GM20000 (cell line): ENCODE measurements around the gene ASRGL1.
"Not testable (repeated sequence)": the region's sequence is repeated elsewhere in the genome, so short reads cannot be mapped to it uniquely, and the experiment has no call there.

ENCODE experiments used
- DNase-seq: peaks from one replicate; pipeline ENCODE4 v3.0.0; 2012; ENCODE audit warnings: low spot score
- CTCF ChIP-seq: IDR thresholded peaks from 2 replicates; pipeline ENCODE4 v1.5.1; 2012; ENCODE audit warnings: mild to moderate bottlenecking, control low read depth; ENCODE audit errors: extremely low read depth, missing control alignments

Gene ASRGL1

DNA sequence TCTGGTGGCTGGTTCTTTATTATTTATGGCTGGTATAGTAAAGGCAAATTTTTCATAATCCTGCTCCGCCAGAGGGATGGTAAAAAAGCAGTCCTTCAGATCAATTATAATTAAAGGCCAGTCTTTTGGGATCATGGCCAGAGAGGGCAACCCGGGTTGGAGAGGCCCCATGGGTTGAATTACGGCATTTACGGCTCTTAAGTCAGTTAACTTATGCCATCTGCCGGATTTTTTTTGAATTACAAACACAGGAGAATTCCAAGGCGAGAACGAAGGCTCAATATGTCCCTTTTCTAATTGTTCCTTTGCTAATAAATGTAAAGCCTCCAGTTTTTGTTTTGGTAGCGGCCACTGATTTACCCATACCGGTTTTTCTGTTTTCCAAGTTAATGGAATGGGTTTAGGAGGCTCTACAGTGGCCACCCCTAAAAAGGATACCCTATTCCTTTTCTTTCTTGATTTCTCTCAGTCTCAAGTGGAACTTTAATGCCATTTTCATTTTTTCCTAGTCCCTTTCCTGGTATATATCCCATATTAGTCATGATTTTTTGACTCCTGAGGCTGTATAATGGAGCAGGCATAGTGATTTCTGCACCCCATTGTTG lies 41.3 kb downstream of the ASRGL1 start:
- not testable (repeated sequence) for DNase-seq
- peak; percentile 13 for TF ChIP-seq CTCF

DNA sequence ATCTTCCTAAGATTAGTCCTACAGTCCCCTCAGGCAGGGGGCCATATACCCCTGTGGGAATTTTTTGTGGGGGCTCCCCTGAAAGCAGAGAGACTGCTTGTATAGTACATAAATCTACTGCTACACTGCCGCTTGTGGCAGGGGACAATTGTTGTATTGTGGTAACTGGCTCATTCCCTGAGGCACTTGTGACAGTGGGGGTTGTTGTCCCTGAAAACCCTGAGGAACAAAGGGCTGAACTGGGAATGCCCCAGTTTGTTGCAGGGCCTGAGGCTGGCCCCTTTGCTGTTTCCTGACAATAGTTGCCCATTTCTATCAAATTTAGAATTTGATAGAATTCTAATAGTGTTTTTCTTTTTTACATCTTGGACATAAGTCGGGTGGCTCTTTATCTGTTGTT lies 42.3 kb downstream of the ASRGL1 start:
- not testable (repeated sequence) for DNase-seq

- DNase-seq = peak; percentile 66
- TF ChIP-seq CTCF = peak; percentile 74
These were observed 43.6 kb downstream of the ASRGL1 start for GRCh38 chr11:62380821-62381245.

GRCh38 chr11:62383822-62384221 lies 46.6 kb downstream of the ASRGL1 start:
- no peak for DNase-seq
- no peak for TF ChIP-seq CTCF

DNA sequence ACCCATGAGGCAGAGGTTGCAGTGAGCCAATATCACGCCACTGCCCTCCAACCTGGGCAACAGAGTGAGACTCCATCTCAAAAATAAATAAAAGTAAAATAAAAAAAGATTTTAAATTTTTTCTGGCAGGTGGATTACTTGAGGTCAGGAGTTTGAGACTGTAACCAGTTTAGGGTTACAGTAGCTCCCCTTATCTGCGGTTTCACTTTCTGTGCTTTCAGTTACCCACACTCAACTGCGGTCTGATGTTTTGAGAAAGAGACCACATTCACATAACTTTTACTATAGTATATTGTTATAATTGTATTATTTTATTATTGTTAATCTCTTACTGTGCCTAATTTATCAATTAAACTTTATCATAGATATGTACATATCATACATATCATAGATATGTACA lies 48.8 kb downstream of the ASRGL1 start:
- DNase-seq = not testable (repeated sequence)

DNA sequence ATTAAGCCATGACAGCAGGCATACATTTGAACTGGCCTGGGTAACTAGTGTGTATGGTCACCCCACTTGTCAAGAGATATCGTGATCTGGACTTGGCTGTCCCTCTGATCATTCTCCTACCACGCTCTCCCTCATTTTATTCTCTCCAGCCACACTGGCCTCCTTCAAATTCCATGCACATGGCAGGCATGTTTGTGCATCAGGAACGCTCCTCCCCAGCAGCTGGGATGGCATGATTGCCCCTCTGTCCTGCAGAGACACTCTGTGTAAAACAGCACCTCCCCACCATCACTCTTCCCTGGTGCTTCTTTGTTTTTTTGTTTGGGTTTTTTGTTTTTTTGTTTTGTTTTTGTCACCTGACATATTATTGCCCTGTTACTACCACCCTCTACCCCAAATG lies 50.1 kb downstream of the ASRGL1 start:
- no peak for DNase-seq
- TF ChIP-seq CTCF = no peak

DNA sequence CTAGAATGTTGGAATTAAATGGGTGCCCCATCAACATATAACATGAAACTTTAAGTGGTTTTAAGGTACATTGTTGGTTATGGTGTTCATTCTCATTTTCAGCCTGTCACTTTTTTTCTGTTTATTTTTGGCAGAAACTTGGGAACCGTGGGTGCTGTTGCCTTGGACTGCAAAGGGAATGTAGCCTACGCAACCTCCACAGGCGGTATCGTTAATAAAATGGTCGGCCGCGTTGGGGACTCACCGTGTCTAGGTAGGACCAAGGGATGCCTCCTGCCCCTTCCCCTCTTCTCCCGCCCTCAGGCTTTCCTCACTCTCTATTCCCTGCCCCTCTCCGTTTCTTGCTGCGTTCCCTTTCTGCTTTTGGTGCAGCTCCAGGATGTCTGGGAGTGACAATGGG lies 51.8 kb downstream of the ASRGL1 start:
- no peak for DNase-seq
- no peak for TF ChIP-seq CTCF

DNA sequence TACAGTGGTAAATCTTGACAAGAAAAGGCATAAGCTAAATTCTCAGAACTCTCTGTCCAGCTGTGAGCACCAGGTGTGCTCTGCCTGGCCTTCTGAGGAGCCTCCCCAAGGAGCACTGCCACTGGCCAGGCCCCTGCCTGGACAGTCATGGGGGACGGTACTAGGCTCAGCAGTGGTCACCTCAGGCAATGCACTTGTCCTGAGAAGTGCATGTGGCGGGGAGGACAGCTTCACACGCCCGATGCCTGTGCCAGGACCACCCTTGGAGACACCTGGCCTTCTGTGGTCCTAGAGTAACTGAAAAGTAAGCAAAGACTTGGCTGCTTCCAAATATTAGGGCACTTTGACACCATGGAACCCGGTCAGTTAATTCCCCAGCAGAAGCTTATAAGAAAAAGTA lies 53.0 kb downstream of the ASRGL1 start:
- DNase-seq = no peak
- no peak for TF ChIP-seq CTCF
